ENCODE measurements around the gene BCLAF1. TPM values are rescaled to one million over a fixed set of nuclear protein-coding genes. Genes with fewer than 3 reads are reported as not detected.

The BCLAF1 gene
- total and polyA plus RNA-seq, 2 of the 8 experiments (the other 6 are each of a cell fraction or from before 2014, with no cell fraction given) = 30.5 to 230 TPM

GRCh38 chr6:136334853-136335252 is 45.2 kb upstream of the BCLAF1 start (continued):
- no peak for TF ChIP-seq HDAC2 (IDR thresholded peaks at IDR 0.05; ENCODE audit: borderline replicate concordance in 1 of 2, low read depth in 2 of 2, low read length in 2 of 2)
- TF ChIP-seq CTCF (IDR thresholded peaks at IDR 0.05; ENCODE audit: control extremely low read depth in 1 of 3, insufficient read depth in 1 of 3, low read depth in 1 of 3, low read length in 3 of 3) = peak; percentile 48 to 77 (median 63)
- no peak for TF ChIP-seq CHD7 (IDR thresholded peaks at IDR 0.05; ENCODE audit: insufficient replicate concordance, low read length)
- TF ChIP-seq RFX5 (IDR thresholded peaks at IDR 0.05; ENCODE audit: borderline replicate concordance, low read depth, low read length) = no peak

Measured in H1 (cell line).